GM12874 (cell line): ENCODE results near the gene GOLIM4.

Experiments
- TF ChIP-seq, protein P1 (sequence below): IDR thresholded peaks from 2 replicates; pipeline ENCODE4 v1.5.1; 2011; ENCODE audit warnings: low read depth, mild to moderate bottlenecking, control low read depth, low read length, moderate library complexity; ENCODE audit not compliant: insufficient read depth

GOLIM4 gene

DNA sequence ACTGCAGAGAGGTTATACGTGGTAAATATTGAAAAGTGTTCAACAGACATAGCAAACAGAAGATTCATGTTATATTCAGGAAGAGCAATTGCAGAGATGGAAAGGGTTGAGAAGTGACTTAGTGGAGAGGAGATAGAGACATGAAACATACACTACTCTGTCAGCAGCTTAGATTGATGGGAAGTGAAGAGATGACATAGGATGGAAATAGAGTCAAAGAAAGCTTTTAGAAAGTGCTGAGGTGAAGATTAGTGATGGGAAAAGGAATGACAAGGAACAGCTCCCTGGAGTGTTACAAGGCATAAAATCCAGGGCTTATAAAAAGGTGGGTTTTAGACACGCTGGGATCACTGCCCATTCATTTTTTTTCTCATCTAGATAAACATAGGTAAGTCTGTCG lies 17.2 kb upstream of the GOLIM4 start:
- TF ChIP-seq, protein P1, sequence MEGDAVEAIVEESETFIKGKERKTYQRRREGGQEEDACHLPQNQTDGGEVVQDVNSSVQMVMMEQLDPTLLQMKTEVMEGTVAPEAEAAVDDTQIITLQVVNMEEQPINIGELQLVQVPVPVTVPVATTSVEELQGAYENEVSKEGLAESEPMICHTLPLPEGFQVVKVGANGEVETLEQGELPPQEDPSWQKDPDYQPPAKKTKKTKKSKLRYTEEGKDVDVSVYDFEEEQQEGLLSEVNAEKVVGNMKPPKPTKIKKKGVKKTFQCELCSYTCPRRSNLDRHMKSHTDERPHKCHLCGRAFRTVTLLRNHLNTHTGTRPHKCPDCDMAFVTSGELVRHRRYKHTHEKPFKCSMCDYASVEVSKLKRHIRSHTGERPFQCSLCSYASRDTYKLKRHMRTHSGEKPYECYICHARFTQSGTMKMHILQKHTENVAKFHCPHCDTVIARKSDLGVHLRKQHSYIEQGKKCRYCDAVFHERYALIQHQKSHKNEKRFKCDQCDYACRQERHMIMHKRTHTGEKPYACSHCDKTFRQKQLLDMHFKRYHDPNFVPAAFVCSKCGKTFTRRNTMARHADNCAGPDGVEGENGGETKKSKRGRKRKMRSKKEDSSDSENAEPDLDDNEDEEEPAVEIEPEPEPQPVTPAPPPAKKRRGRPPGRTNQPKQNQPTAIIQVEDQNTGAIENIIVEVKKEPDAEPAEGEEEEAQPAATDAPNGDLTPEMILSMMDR, result no peak

DNA sequence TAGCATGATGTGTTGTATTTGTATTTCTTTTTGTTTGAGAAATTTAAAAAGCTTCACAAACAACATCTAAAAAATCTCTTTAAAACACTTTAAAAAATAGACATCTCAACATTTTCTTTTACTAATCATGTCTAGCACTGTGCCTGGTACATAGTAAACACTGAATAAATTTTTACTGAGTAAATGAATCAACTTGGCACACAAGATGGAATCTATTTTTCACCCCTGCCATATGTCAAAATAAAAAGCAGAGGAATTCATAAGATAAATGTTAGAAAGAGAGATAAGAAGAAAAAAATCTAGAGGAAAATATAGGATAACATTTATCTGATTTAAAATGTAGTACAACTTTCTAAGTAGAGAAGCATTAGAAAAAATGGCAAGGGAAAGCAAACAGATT lies 8.6 kb upstream of the GOLIM4 start:
- TF ChIP-seq, protein P1, result no peak

DNA sequence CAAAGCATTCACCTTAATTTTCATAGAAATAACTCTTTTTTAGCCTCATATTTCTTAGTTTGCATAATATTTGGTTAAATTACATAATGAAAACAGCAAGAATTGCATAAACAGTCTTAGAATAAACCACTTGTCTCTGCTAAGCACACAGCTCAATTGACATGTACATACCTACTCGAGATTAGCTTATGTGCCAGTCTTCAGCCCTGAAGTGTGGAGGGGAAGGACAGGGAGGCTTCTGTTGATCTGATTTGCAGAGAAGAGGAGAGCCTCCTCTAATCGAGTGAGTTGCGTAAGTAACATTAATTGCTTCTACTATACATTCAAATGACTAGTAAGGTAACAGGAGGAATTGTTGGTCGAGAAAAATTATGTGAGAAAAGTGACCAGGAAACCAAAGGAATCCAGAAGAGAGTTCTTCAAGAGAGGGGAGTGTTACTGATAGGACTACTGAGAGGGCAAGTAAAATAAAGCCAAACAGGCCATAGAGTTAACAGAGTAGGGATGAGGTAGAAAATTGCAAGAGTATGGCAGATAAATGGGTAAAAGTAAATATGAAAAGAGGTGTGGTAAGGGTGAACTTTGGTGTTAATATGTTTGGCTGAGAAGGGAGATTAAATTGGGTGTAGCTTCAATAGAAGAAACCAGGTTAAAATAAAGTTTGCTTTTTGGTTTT lies 7.1 kb upstream of the GOLIM4 start:
- TF ChIP-seq, protein P1, result no peak

DNA sequence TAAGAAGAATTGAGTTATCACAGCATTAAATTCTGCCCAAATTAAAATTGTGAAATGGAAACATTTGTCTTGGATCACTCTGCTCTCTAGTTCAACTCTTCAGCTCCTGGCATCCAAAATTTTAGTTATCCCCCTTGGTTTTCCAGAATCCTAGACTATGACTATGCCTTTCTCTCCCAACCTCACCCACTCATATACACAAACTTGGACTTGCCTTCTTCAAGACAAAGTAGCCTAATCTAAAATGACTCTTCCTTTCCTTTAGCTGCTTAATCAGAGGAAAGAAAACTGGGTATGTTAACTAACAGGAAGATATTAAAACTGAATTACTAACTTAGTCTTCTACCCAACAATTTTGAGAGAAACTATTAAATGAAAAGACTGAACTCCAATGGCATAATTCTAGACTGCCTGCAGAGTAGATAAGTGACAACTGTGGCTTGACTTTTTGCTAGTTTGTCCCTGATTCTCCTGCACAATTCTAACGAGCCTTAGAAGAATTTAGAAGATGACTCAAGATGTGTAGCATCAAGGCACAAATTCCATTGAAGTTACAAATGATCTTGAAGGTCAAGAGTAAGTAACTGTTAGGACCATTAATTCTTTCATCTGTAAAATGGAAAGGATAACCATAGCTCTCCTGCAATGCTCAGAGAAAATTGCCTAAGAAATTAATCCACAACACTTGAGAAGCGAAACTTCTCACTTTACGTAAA lies 5.2 kb upstream of the GOLIM4 start:
- TF ChIP-seq, protein P1, result no peak

DNA sequence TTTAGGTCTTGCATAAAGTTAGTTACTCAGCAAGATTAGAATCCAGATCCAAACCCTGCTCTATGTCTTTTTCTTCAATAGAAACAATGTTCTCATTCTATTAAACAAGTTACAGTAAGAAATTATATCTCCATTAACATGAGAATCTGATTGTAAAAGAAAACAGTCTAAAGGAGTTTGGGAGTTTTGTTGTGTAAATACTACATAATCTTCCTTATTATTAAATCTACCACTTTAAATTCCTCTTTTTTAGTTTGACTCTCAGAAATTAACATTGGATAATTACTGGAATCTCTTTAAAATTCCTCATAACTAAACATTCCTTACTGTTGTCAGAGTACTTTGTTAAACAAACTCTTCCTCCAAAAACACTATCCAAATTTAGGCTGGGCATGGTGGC lies 1.7 kb upstream of the GOLIM4 start:
- TF ChIP-seq, protein P1, result no peak

DNA sequence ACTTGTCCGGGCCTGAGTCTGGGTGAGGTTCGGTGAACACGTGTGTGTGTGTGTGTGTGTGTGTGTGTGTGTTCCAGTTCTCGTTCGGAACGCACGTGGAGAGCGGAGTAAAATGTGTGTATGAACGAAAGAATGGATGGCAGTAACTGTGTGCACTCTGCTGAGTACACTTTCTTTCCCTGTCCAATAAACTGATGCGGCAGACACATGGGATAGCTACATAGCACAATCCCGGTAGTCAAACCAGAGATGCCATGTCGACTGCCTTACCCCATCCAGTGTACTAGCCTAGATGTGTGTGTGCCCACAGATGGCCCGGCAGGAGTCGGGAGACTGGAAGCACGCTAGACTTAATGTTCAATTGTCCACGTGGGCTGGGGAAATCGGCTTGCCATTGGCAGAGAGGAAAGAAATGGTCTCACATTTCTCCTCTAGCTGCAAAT lies 507 bp upstream of the GOLIM4 start:
- TF ChIP-seq, protein P1, result no peak

DNA sequence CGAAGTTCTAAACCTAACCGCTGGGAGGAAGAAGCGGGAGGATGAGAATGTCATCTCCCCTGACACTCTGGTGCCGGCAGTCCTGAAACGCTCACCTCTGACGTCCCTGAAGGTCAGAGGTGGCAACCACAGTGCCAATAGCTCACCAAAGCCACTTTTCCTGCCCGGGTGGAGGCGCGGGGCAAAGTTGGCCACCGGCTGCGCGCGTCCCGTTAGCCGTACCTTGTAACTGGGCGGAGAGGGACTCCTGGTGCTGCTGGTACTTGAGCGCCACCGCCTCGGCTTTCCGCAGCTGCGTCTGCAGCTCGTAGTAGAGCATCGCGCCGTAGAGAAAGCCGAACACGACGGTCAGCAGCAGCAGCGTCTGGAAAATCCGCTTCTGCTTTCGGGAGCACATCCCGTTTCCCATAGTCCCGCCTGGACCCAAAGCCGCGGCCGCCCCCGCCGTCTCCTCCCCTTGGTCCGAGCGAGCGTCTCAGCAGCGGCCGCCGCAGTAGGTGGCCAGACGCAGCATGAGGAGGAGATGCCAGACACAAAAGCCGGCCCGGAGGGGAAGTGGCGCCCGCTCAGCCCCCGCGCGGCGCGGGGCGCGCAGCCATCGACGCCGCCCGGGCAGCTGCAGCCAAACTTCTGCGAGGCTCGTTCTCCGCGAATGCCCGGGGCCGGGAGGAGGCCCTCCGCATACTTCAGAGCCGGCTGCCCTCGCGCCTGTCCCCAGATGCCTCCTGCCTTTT lies 680 bp downstream of the GOLIM4 start:
- TF ChIP-seq, protein P1, result 0 out of 2 replicates have a peak, but pooled peaks have one; percentile 20
